NCI-H187 treated with DMSO at 0.1 percent for 48 hours (cell line): ENCODE measurements around the gene KRTAP24-1.

ENCODE experiments used
- DNase-seq: peaks from one replicate; lab custom pipeline; 2025; lab: John Stamatoyannopoulos, UW

KRTAP24-1 gene

GRCh38 chr21:30234050-30234449 lies 48.7 kb downstream of the KRTAP24-1 start:
- DNase-seq = no peak

DNA sequence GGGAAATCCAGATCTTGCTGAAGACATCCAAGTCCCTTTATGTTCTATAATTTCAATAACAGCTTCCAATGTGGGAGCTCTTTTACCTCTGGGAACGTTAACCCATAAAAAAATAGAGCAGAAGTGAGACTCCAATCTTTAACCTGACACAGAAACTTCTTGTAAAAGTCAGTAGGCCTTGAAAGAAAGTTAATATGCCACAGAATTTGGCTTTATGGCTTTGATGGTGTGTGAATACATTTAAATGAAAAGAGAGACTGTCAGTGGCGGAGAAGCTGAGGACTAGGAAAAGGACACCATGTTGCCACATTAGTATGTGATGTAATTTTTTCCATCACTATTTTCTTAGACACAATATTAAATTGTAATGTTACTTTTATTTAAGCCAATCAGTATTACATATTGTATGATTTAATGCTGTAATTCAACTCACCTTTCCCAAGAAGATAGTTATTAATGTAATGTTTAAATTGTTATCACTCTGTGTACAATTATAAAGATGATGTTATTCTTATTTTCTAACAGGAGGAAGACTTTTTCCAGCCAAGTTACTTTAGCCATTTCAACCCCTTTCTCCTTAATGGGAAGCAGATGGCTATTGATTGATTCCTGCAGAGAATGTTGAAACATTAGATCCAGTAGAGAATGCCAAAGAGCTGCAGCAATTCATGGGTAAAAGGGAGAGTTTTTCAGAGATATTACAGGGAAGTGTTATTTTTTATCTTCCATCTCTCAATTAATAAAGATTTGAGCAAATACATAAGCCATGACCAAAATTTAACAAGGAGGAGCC lies 49.3 kb downstream of the KRTAP24-1 start:
- DNase-seq = no peak

DNA sequence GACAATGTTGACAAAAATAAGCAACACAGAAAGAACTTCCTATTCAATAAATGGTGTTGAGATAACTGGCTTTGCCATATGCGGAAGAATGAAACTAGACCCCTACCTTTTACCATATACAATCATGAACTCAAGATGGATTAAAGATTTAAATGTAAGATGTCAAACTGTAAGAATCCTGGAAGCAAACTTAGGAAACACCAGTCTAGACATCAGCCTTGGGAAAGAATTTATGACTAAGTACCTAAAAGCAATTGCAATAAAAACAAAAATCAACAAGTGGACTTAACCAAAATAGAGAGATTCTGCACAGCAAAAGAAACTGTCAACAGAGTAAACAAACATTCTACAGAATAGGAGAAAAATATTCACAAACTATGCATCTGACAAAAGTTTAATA lies 50.7 kb downstream of the KRTAP24-1 start:
- no peak for DNase-seq
